Adrenal gland (tissue), 12 donors: ENCODE measurements around the gene MORN5. TPM values are rescaled to one million over a fixed set of nuclear protein-coding genes. Genes with fewer than 3 reads are reported as not detected.

ENCODE experiments used
- DNase-seq, 7 donors: peaks; one replicate each; pipeline ENCODE4 v3.0.0-alpha.2; 2019 to 2020
- H3K27ac ChIP-seq, 5 donors: fragments of 200-600 bp; sonication (generic) in 4 of 5; 1 replicate in 3 of 5; 2 replicates in 2 of 5; pipeline versions ENCODE4 v1.5.1 to v1.8.0; 2016 to 2020; ENCODE audit warnings: mild to moderate bottlenecking in 1 of 5
- H3K27me3 ChIP-seq: fragments of 200-600 bp; 2 replicates; pipeline ENCODE4 v1.8.0; 2021
- H3K36me3 ChIP-seq, 2 donors: fragments of 200-600 bp; replicated peaks in 1 of 2; 1 replicate in 1 of 2; 2 replicates in 1 of 2; pipeline versions ENCODE4 v1.5.1 to v1.8.0; 2018 to 2022
- H3K4me1 ChIP-seq, 2 donors: fragments of 200-600 bp; replicated peaks in 1 of 2; 1 replicate in 1 of 2; 2 replicates in 1 of 2; pipeline versions ENCODE4 v1.5.1 to v1.8.0; 2018 to 2021
- H3K4me3 ChIP-seq, 4 donors: fragments of 200-600 bp; sonication (generic) in 3 of 4; one replicate each; pipeline ENCODE4 v1.5.1; 2016 to 2018
- H3K9me3 ChIP-seq, 3 donors: fragments of 200-600 bp; sonication (generic) in 1 of 3; replicated peaks in 1 of 3; 1 replicate in 2 of 3; 2 replicates in 1 of 3; pipeline versions ENCODE4 v1.5.1 to v1.8.0; 2016 to 2021
- POLR2A ChIP-seq, 2 donors: fragments of 450-650 bp; IDR thresholded peaks; one replicate each; pipeline ENCODE4 v1.6.1; 2017; ENCODE audit warnings: antibody characterized with exemption in 2 of 2, mild to moderate bottlenecking in 2 of 2, moderate library complexity in 1 of 2
- whole genome bisulfite sequencing, 4 donors: extraction: QIAGEN DNeasy Blood & Tissue Kit in 2 of 4; methylation state at CpG; one replicate each; pipeline versions ENCODE4 v1.1.5 to v1.1.7; 2013 to 2017; 5-methylcytosine and 5-hydroxymethylcytosine counted together
- intact Hi-C, 2 donors: fragments of 100-400 bp; cut with DNase I; formaldehyde crosslinking; loops; one replicate each; pipeline versions ENCODE4 v1.14.1 to v1.15.0; 2022 to 2023
- polyA plus RNA-seq, 3 donors: library from polyadenylated mRNA; stranded (reverse); fragments of 200-250 nt in 2 of 3; fragments of 350-450 nt in 1 of 3; fragmentation: Illumina TruSeq in 1 of 3; extraction: RNeasy Lipid Tissue Mini Kit (QIAGEN cat#74804) in 1 of 3; gene quantifications; one replicate each; pipeline ENCODE4 v1.2.3, GENCODE V29; 2013 to 2014
- total RNA-seq, 9 donors: library from RNA; depleted of rRNA in 4 of 9; stranded (reverse); fragments of >200 nt in 4 of 9; fragments of 120-200 nt in 1 of 9; fragmentation: NEBNext Ultra II Directional in 1 of 9; extraction: Animal tissue kit (Norgen Biotek cat#: 25700) in 1 of 9; gene quantifications; one replicate each; pipeline versions ENCODE4 v1.1.0 to v1.2.4, GENCODE V29; 2013 to 2023
- TF ChIP-seq, protein P1 (sequence below), 6 experiments: fragments of 450-650 bp in 4 of 6; fragments of 200-600 bp in 2 of 6; sonication (generic) in 1 of 6; IDR thresholded peaks; 1 replicate in 5 of 6; 2 replicates in 1 of 6; pipeline versions ENCODE4 v1.5.1 to v1.8.0; 2016 to 2021; ENCODE audit warnings: antibody characterized with exemption in 6 of 6, mild to moderate bottlenecking in 2 of 6, moderate library complexity in 1 of 6
- donor health status: healthy with polysubstance abuse.
- donor health status: Bipolar disorder and iron deficiency.
- donor health status: DM: yes; HTN: yes; CAD: no.
- donor health status: DM: no; HTN: no; CAD: no.
- donor health status: DM: no; HTN: no; CAD: no.
- donor health status: DM: yes; HTN: yes; CAD: no.

Gene MORN5
- total and polyA plus RNA-seq, 12 donors, result 0.78 to 1.7 (median 0.80) TPM; not detected in 8

- no peak for DNase-seq
- intact Hi-C loops, result loop anchor here (2.0 to 10.0 kb wide), 4 partner anchors 24 to 682 kb away; partner anchors contain the start of gene OR1K1 (in 1 of the 2)
- Histone ChIP-seq H3K36me3 (no peaks in the 10 kb centered on the region), H3K27ac (no peak overlapping the region), H3K4me3 (no peak overlapping the region), H3K27me3 (peaks cover 11% of the 10 kb centered on the region), H3K4me1 (peaks cover 0 to 17% of the 10 kb centered on the region in 2 donors), H3K9me3 (no peaks in the 10 kb centered on the region)
- WGBS, 4 donors, result 7 to 63% (median 39%) methylated on average over 2 to 6 of the region's 6 CpGs
- TF ChIP-seq POLR2A (IDR thresholded peaks at IDR 0.05), result no peak
- TF ChIP-seq, protein P1, sequence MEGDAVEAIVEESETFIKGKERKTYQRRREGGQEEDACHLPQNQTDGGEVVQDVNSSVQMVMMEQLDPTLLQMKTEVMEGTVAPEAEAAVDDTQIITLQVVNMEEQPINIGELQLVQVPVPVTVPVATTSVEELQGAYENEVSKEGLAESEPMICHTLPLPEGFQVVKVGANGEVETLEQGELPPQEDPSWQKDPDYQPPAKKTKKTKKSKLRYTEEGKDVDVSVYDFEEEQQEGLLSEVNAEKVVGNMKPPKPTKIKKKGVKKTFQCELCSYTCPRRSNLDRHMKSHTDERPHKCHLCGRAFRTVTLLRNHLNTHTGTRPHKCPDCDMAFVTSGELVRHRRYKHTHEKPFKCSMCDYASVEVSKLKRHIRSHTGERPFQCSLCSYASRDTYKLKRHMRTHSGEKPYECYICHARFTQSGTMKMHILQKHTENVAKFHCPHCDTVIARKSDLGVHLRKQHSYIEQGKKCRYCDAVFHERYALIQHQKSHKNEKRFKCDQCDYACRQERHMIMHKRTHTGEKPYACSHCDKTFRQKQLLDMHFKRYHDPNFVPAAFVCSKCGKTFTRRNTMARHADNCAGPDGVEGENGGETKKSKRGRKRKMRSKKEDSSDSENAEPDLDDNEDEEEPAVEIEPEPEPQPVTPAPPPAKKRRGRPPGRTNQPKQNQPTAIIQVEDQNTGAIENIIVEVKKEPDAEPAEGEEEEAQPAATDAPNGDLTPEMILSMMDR (IDR thresholded peaks at IDR 0.05), result no peak
Observed at GRCh38 chr9:122122468-122122867, 37.2 kb upstream of the MORN5 start.

DNA sequence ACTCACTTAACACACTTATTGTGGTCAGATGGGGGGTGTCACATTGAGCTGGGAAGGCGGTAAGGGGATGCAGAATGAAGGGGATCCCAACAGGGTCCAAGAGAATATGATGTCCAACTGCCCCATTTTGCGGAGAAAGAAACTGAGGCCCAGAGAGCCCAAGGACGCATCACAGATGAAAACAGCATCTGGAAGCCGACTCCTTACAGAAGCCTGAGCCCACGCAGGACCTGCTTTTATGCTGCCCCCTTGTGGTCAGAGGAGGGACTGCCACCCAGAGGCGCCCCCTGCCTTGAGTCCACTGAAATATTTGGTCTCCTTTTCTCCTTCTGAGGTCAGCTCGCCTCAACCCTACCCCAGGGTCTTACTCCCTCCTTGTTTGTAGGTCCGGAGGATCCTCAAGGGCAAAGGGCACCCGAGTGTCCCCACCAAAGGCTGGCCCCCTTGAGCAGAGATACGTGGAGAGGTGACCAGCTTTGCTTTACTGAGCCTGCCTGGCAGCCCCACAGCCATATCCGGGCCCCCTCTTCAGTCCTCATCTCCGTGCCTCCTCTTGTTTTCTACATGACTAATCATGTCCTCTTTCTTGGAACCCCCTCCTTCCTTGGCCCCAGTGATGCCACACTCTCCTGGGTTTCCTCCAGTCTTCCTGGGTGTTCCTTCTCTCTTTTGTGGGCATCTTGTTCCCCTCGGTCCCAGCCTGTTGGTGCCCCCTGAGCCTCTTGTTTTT is 36.6 kb upstream of the MORN5 start:
- Histone ChIP-seq H3K4me1 (peaks cover 0 to 17% of the 10 kb centered on the region in 2 donors), H3K36me3 (no peaks in the 10 kb centered on the region), H3K9me3 (no peaks in the 10 kb centered on the region), H3K4me3 (no peak overlapping the region), H3K27ac (no peak overlapping the region), H3K27me3 (peaks cover 11% of the 10 kb centered on the region)
- TF ChIP-seq POLR2A (IDR thresholded peaks at IDR 0.05), result no peak
- TF ChIP-seq, protein P1 (IDR thresholded peaks at IDR 0.05), result peak; percentile 97 to 98 (median 98)
- 22 to 30% (median 26%) methylated on average over 12 to 13 of the region's 13 CpGs for WGBS, 4 donors
- peak; percentile 70 to 91 (median 81) for DNase-seq
- intact Hi-C loops, result loop anchor here (2.0 to 10.0 kb wide), 4 partner anchors 24 to 682 kb away; partner anchors contain the start of gene OR1K1 (in 1 of the 2)

GRCh38 chr9:122124048-122124447 is 35.7 kb upstream of the MORN5 start:
- no peak overlapping the region for H3K27ac ChIP-seq
- no peaks in the 10 kb centered on the region for H3K9me3 ChIP-seq
- H3K27me3 ChIP-seq, result peaks cover 11% of the 10 kb centered on the region
- no peaks in the 10 kb centered on the region for H3K36me3 ChIP-seq
- no peak overlapping the region for H3K4me3 ChIP-seq
- intact Hi-C loops, result loop anchor here (2.0 to 10.0 kb wide), 4 partner anchors 227 to 681 kb away; partner anchors contain the start of gene OR1K1 (in 1 of the 2)
- H3K4me1 ChIP-seq, result peaks cover 0 to 17% of the 10 kb centered on the region in 2 donors
- 71 to 93% (median 84%) methylated on average over 1 of the region's 1 CpG for WGBS, 4 donors
- TF ChIP-seq POLR2A (IDR thresholded peaks at IDR 0.05), result no peak
- TF ChIP-seq, protein P1 (IDR thresholded peaks at IDR 0.05), result no peak
- DNase-seq, result no peak

- Histone ChIP-seq H3K4me3 (no peak overlapping the region), H3K27me3 (peaks cover 11% of the 10 kb centered on the region), H3K36me3 (no peaks in the 10 kb centered on the region), H3K9me3 (no peaks in the 10 kb centered on the region), H3K27ac (no peak overlapping the region), H3K4me1 (peaks cover 0 to 17% of the 10 kb centered on the region in 2 donors)
- no peak for TF ChIP-seq POLR2A (IDR thresholded peaks at IDR 0.05)
- TF ChIP-seq, protein P1 (IDR thresholded peaks at IDR 0.05), result no peak
- 62 to 71% (median 67%) methylated on average over 7 of the region's 7 CpGs for WGBS, 4 donors
- no peak for DNase-seq
- intact Hi-C loops, result loop anchor here (2.0 to 10.0 kb wide), 4 partner anchors 226 to 680 kb away; partner anchors contain the start of gene OR1K1 (in 1 of the 2)
Observed at GRCh38 chr9:122124528-122124927, 35.2 kb upstream of the MORN5 start.
